H1 (cell line): Measurements from ENCODE around the gene MEX3D. TPM values are rescaled to one million over a fixed set of nuclear protein-coding genes. Genes with fewer than 3 reads are reported as not detected.

Experiments used
- polyA plus RNA-seq, 7 experiments: library from polyadenylated mRNA; depleted of rRNA in 3 of 7; stranded (reverse) in 5 of 7; unstranded in 2 of 7; fragments of >200 nt in 5 of 7; fragments of 200-250 nt in 2 of 7; gene quantifications; 1 replicate in 5 of 7; 2 replicates in 1 of 7; 4 replicates in 1 of 7; pipeline versions ENCODE4 v1.2.1 to v1.2.3, GENCODE V29; 2011 to 2013; ENCODE audit warnings: missing spikeins in 2 of 7, mixed read lengths in 2 of 7
- total RNA-seq: library from RNA; stranded (reverse); fragmentation: NEBNext Ultra II Directional; extraction: Animal tissue kit (Norgen Biotek cat#: 25700); gene quantifications from 2 replicates; pipeline ENCODE4 v1.2.1, GENCODE V29; 2021
- TF ChIP-seq, protein P1 (sequence below): fragments of 300-600 bp; sonication (generic); IDR thresholded peaks from 2 replicates; pipeline ENCODE4 v1.7.1; 2012; ENCODE audit warnings: low read length, moderate library complexity, mild to moderate bottlenecking, inconsistent platforms; ENCODE audit not compliant: insufficient replicate concordance

The MEX3D gene
- total and polyA plus RNA-seq, 2 of the 8 experiments (the other 6 are each of a cell fraction or from before 2014, with no cell fraction given): 20.8 to 78.8 TPM

DNA sequence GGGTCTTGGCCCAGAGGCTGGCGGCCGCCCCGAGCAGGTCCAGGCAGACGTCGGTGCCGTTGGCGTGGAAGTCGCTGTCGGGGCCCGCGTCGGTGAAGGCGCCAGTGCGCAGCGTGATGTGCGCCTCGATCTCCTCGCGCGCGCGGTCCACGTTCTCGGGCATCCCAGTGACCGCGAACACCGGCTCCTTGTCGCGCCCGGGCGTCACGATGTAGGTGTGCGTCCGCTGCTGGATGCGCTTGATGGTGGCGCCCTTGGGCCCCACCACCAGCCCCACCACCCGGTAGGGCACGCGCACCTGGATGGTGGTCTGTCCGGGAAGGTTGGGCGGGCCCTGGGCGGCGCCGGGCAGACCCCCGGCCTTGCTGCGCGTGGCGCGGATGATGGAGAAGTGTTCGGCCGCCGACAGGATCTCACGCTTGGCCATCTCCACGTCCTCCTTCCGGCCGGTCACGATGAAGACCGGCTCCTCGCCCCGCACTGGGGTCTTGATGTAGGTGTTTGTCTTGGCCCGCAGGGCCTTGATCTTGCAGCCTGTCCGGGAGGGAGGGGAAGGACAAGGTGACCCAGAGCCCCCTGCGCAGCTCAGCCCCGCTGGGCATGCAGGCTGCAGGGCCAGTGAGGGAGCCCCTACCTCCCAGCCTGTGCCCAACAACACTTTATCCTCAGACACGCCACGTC is 11.6 kb downstream of the MEX3D start (continued):
- TF ChIP-seq, protein P1, sequence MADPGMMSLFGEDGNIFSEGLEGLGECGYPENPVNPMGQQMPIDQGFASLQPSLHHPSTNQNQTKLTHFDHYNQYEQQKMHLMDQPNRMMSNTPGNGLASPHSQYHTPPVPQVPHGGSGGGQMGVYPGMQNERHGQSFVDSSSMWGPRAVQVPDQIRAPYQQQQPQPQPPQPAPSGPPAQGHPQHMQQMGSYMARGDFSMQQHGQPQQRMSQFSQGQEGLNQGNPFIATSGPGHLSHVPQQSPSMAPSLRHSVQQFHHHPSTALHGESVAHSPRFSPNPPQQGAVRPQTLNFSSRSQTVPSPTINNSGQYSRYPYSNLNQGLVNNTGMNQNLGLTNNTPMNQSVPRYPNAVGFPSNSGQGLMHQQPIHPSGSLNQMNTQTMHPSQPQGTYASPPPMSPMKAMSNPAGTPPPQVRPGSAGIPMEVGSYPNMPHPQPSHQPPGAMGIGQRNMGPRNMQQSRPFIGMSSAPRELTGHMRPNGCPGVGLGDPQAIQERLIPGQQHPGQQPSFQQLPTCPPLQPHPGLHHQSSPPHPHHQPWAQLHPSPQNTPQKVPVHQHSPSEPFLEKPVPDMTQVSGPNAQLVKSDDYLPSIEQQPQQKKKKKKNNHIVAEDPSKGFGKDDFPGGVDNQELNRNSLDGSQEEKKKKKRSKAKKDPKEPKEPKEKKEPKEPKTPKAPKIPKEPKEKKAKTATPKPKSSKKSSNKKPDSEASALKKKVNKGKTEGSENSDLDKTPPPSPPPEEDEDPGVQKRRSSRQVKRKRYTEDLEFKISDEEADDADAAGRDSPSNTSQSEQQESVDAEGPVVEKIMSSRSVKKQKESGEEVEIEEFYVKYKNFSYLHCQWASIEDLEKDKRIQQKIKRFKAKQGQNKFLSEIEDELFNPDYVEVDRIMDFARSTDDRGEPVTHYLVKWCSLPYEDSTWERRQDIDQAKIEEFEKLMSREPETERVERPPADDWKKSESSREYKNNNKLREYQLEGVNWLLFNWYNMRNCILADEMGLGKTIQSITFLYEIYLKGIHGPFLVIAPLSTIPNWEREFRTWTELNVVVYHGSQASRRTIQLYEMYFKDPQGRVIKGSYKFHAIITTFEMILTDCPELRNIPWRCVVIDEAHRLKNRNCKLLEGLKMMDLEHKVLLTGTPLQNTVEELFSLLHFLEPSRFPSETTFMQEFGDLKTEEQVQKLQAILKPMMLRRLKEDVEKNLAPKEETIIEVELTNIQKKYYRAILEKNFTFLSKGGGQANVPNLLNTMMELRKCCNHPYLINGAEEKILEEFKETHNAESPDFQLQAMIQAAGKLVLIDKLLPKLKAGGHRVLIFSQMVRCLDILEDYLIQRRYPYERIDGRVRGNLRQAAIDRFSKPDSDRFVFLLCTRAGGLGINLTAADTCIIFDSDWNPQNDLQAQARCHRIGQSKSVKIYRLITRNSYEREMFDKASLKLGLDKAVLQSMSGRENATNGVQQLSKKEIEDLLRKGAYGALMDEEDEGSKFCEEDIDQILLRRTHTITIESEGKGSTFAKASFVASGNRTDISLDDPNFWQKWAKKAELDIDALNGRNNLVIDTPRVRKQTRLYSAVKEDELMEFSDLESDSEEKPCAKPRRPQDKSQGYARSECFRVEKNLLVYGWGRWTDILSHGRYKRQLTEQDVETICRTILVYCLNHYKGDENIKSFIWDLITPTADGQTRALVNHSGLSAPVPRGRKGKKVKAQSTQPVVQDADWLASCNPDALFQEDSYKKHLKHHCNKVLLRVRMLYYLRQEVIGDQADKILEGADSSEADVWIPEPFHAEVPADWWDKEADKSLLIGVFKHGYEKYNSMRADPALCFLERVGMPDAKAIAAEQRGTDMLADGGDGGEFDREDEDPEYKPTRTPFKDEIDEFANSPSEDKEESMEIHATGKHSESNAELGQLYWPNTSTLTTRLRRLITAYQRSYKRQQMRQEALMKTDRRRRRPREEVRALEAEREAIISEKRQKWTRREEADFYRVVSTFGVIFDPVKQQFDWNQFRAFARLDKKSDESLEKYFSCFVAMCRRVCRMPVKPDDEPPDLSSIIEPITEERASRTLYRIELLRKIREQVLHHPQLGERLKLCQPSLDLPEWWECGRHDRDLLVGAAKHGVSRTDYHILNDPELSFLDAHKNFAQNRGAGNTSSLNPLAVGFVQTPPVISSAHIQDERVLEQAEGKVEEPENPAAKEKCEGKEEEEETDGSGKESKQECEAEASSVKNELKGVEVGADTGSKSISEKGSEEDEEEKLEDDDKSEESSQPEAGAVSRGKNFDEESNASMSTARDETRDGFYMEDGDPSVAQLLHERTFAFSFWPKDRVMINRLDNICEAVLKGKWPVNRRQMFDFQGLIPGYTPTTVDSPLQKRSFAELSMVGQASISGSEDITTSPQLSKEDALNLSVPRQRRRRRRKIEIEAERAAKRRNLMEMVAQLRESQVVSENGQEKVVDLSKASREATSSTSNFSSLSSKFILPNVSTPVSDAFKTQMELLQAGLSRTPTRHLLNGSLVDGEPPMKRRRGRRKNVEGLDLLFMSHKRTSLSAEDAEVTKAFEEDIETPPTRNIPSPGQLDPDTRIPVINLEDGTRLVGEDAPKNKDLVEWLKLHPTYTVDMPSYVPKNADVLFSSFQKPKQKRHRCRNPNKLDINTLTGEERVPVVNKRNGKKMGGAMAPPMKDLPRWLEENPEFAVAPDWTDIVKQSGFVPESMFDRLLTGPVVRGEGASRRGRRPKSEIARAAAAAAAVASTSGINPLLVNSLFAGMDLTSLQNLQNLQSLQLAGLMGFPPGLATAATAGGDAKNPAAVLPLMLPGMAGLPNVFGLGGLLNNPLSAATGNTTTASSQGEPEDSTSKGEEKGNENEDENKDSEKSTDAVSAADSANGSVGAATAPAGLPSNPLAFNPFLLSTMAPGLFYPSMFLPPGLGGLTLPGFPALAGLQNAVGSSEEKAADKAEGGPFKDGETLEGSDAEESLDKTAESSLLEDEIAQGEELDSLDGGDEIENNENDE: no peak
- TF ChIP-seq, all 59 proteins: peak for 0
